ENCODE results near the gene SMIM3.
"Not testable (repeated sequence)": the region's sequence is repeated elsewhere in the genome, so short reads cannot be mapped to it uniquely, and the experiment has no call there.

The SMIM3 gene

GRCh38 chr5:150738862-150739261 lies 39.7 kb upstream of the SMIM3 start:
- peaks cover 49% of the 10 kb centered on the region for H3K36me3 ChIP-seq (ENCODE audit: low read depth)
- H3K9me3 ChIP-seq (ENCODE audit: severe bottlenecking) = no peaks in the 10 kb centered on the region
- no peaks in the 10 kb centered on the region for H3K27me3 ChIP-seq (ENCODE audit: insufficient read depth, poor library complexity, severe bottlenecking)
- no peak for TF ChIP-seq CTCF (IDR thresholded peaks at IDR 0.05; ENCODE audit: poor library complexity, severe bottlenecking)
- no peak for ATAC-seq (ENCODE audit: low read depth)
- no peak overlapping the region for H3K27ac ChIP-seq (ENCODE audit: poor library complexity, severe bottlenecking)
- no peak overlapping the region for H3K4me3 ChIP-seq (ENCODE audit: severe bottlenecking)
- no peaks in the 10 kb centered on the region for H3K4me1 ChIP-seq (ENCODE audit: insufficient read depth, poor library complexity, severe bottlenecking)
- DNase-seq (ENCODE audit: low spot score) = no peak

GRCh38 chr5:150740992-150741391 lies 37.6 kb upstream of the SMIM3 start:
- H3K4me3 ChIP-seq (ENCODE audit: severe bottlenecking) = no peak overlapping the region
- TF ChIP-seq CTCF (IDR thresholded peaks at IDR 0.05; ENCODE audit: poor library complexity, severe bottlenecking) = no peak
- peaks cover 44% of the 10 kb centered on the region for H3K36me3 ChIP-seq (ENCODE audit: low read depth)
- H3K9me3 ChIP-seq (ENCODE audit: severe bottlenecking) = no peaks in the 10 kb centered on the region
- H3K27me3 ChIP-seq (ENCODE audit: insufficient read depth, poor library complexity, severe bottlenecking) = no peaks in the 10 kb centered on the region
- ATAC-seq (ENCODE audit: low read depth) (no peak), DNase-seq (ENCODE audit: low spot score) (no peak)
- no peak overlapping the region for H3K27ac ChIP-seq (ENCODE audit: poor library complexity, severe bottlenecking)
- H3K4me1 ChIP-seq (ENCODE audit: insufficient read depth, poor library complexity, severe bottlenecking) = no peaks in the 10 kb centered on the region

GRCh38 chr5:150742455-150743141 lies 36.0 kb upstream of the SMIM3 start:
- H3K27me3 ChIP-seq (ENCODE audit: insufficient read depth, poor library complexity, severe bottlenecking); H3K4me1 ChIP-seq (ENCODE audit: insufficient read depth, poor library complexity, severe bottlenecking); ATAC-seq (ENCODE audit: low read depth); H3K4me3 ChIP-seq (ENCODE audit: severe bottlenecking); H3K9me3 ChIP-seq (ENCODE audit: severe bottlenecking); H3K27ac ChIP-seq (ENCODE audit: poor library complexity, severe bottlenecking); DNase-seq (ENCODE audit: low spot score): not testable (repeated sequence)
- peaks cover 44% of the 10 kb centered on the region for H3K36me3 ChIP-seq (ENCODE audit: low read depth)

GRCh38 chr5:150743142-150743488 lies 35.4 kb upstream of the SMIM3 start:
- H3K4me1 ChIP-seq (ENCODE audit: insufficient read depth, poor library complexity, severe bottlenecking); H3K27ac ChIP-seq (ENCODE audit: poor library complexity, severe bottlenecking); DNase-seq (ENCODE audit: low spot score); H3K9me3 ChIP-seq (ENCODE audit: severe bottlenecking); H3K27me3 ChIP-seq (ENCODE audit: insufficient read depth, poor library complexity, severe bottlenecking); H3K4me3 ChIP-seq (ENCODE audit: severe bottlenecking); ATAC-seq (ENCODE audit: low read depth): not testable (repeated sequence)
- H3K36me3 ChIP-seq (ENCODE audit: low read depth) = peaks cover 44% of the 10 kb centered on the region

GRCh38 chr5:150750469-150750868 lies 28.1 kb upstream of the SMIM3 start:
- H3K36me3 ChIP-seq (ENCODE audit: low read depth) = peaks cover 81% of the 10 kb centered on the region
- ATAC-seq (ENCODE audit: low read depth) (no peak), DNase-seq (ENCODE audit: low spot score) (no peak)
- no peak overlapping the region for H3K27ac ChIP-seq (ENCODE audit: poor library complexity, severe bottlenecking)
- TF ChIP-seq CTCF (IDR thresholded peaks at IDR 0.05; ENCODE audit: poor library complexity, severe bottlenecking) = no peak
- H3K27me3 ChIP-seq (ENCODE audit: insufficient read depth, poor library complexity, severe bottlenecking) = no peaks in the 10 kb centered on the region
- H3K4me3 ChIP-seq (ENCODE audit: severe bottlenecking) = no peak overlapping the region
- H3K9me3 ChIP-seq (ENCODE audit: severe bottlenecking) = no peaks in the 10 kb centered on the region
- no peaks in the 10 kb centered on the region for H3K4me1 ChIP-seq (ENCODE audit: insufficient read depth, poor library complexity, severe bottlenecking)
